RKO (cell line): ENCODE results near the gene ARTN.

Experiments
- DNase-seq: peaks from one replicate; pipeline ENCODE4 v3.0.0-alpha.2; 2016; ENCODE audit warnings: low spot score

ARTN gene

DNA sequence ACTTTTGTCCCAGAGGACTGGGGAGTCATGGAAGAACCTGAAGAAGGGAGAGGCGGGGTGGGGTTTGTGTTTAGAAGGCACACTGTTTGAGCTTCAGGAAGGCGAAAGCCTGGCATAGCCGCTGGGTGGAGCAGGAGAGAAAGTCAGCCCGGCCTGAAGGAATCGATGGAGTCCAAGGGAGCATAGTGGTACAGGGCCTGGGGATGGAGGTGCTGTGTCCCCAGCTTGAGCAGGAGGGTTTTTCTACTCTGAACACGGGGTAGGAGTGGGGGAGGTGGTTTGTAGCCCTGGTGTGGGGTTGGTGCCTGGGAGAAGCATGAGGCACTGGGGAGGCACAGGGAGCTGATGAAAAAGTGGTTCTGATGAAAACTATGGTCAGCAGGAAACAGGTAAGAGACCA lies 53.1 kb downstream of the ARTN start:
- no peak for DNase-seq
